T-cell (primary cell): ENCODE measurements around the gene SLC1A7. TPM values are rescaled to one million over a fixed set of nuclear protein-coding genes. Genes with fewer than 3 reads are reported as not detected.

Experiments
- ATAC-seq, 4 experiments: fragments of 200-7000 bp in 3 of 4; fragments of 150-1000 bp in 1 of 4; cut with Tn5 transposase; replicated peaks in 1 of 4; 1 replicate in 3 of 4; 2 replicates in 1 of 4; pipeline ENCODE4 v1.10.0; 2021; ENCODE audit warnings: moderate library complexity in 3 of 4, mild to moderate bottlenecking in 2 of 4, moderate number of reproducible peaks in 1 of 4
- CTCF ChIA-PET, 2 donors: fragments of 300-600 bp; sonication (Branson Sonifier 250); formaldehyde crosslinking; loops; one replicate each; lab custom pipeline; 2022; ENCODE audit warnings: antibody characterized with exemption in 2 of 2; lab: Charles Lee
- POLR2A ChIA-PET, 2 donors: fragments of 300-600 bp; sonication (Branson Sonifier 250); formaldehyde crosslinking; loops; one replicate each; lab custom pipeline; 2022; ENCODE audit warnings: antibody characterized with exemption in 2 of 2; lab: Charles Lee
- DNase-seq, 35 experiments: peaks; one replicate each; pipeline versions ENCODE4 v3.0.0 to v3.0.0-alpha.2; 2013 to 2023
- H3K27ac ChIP-seq: one replicate; pipeline ENCODE4 v1.5.1; 2013; ENCODE audit warnings: low read length
- H3K27me3 ChIP-seq, 2 experiments: replicated peaks in 1 of 2; 1 replicate in 1 of 2; 2 replicates in 1 of 2; pipeline versions ENCODE4 v1.6.1 to v1.7.0; 2013; ENCODE audit warnings: low read length in 1 of 2, mixed read lengths in 1 of 2; ENCODE audit not compliant: control insufficient read depth in 2 of 2, insufficient read depth in 2 of 2; ENCODE audit errors: extremely low read depth in 1 of 2
- H3K36me3 ChIP-seq, 2 donors: 1 replicate in 1 of 2; 2 replicates in 1 of 2; pipeline versions ENCODE4 v1.6.1 to v1.7.0; 2013; ENCODE audit warnings: low read length in 1 of 2; ENCODE audit not compliant: control insufficient read depth in 2 of 2, insufficient read depth in 1 of 2; ENCODE audit errors: extremely low read depth in 1 of 2
- H3K4me1 ChIP-seq, 2 experiments: 1 replicate in 1 of 2; 2 replicates in 1 of 2; pipeline versions ENCODE4 v1.6.1 to v1.7.0; 2013; ENCODE audit warnings: low read length in 2 of 2, mixed read lengths in 1 of 2; ENCODE audit not compliant: insufficient read depth in 2 of 2, control insufficient read depth in 1 of 2; ENCODE audit errors: extremely low read depth in 1 of 2
- H3K4me3 ChIP-seq, 2 donors: 1 replicate in 1 of 2; 2 replicates in 1 of 2; pipeline versions ENCODE4 v1.5.1 to v1.7.0; 2013; ENCODE audit warnings: mild to moderate bottlenecking in 2 of 2, low read length in 1 of 2, moderate library complexity in 1 of 2; ENCODE audit not compliant: control insufficient read depth in 1 of 2; ENCODE audit errors: extremely low read depth in 1 of 2
- H3K9me3 ChIP-seq: 2 replicates; pipeline ENCODE4 v1.7.0; 2013
- H3K27ac Mint-ChIP-seq, 2 donors: one replicate each; pipeline ENCODE4 v1.8.0; 2020 to 2021; ENCODE audit warnings: mild to moderate bottlenecking in 2 of 2, mixed read lengths in 2 of 2
- H3K27me3 Mint-ChIP-seq, 2 donors: one replicate each; pipeline ENCODE4 v1.8.0; 2021 to 2022; ENCODE audit warnings: mixed read lengths in 2 of 2
- H3K36me3 Mint-ChIP-seq: one replicate; pipeline ENCODE4 v1.8.0; 2021; ENCODE audit warnings: mixed read lengths
- H3K4me1 Mint-ChIP-seq, 3 donors: one replicate each; pipeline ENCODE4 v1.8.0; 2020 to 2022; ENCODE audit warnings: mixed read lengths in 3 of 3, mild to moderate bottlenecking in 1 of 3
- H3K4me3 Mint-ChIP-seq, 3 donors: one replicate each; pipeline ENCODE4 v1.8.0; 2020 to 2022; ENCODE audit warnings: mild to moderate bottlenecking in 3 of 3, mixed read lengths in 3 of 3, moderate library complexity in 3 of 3
- H3K9me3 Mint-ChIP-seq, 3 donors: one replicate each; pipeline ENCODE4 v1.8.0; 2020 to 2022; ENCODE audit warnings: mixed read lengths in 3 of 3
- WGBS: methylation state at CpG from one replicate; pipeline ENCODE4 v1.1.5; 2013; ENCODE audit warnings: missing lambda C conversion rate; ENCODE audit not compliant: insufficient coverage; 5-methylcytosine and 5-hydroxymethylcytosine counted together
- total RNA-seq, 35 experiments: library from RNA in 6 of 35; stranded (reverse) in 6 of 35; fragments of 120-200 nt in 1 of 35; gene quantifications; one replicate each; pipeline versions ENCODE4 v1.2.1 to v1.2.4 and lab custom pipeline; 2013 to 2026

The SLC1A7 gene
- total RNA-seq, 5 donors from 2014 or later (not counting 1 experiment from before 2014, with no cell fraction given), result 0.14 to 0.26 TPM; not detected in 3

DNA sequence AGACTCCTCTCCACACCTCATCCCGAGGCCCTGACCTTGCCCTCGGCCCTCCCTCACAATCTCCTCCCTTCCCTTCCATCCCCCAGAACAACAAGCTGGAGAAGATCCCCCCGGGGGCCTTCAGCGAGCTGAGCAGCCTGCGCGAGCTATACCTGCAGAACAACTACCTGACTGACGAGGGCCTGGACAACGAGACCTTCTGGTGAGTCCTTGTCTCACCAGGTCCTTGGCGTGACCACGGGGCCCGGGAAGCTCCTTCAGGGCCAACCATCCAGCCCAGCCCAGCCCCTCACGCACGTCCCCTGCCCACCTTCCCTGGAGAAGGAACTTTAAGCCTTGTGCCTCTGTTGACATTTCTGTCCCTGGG lies 64.9 kb downstream of the SLC1A7 start:
- H3K27ac Mint-ChIP-seq, result no peak overlapping the region
- DNase-seq (no peak), ATAC-seq (no peak)
- H3K4me1 ChIP-seq, result peaks cover 0 to 6% of the 10 kb centered on the region in 2 experiments
- no peak overlapping the region for H3K4me3 ChIP-seq
- peaks cover 0 to 8% of the 10 kb centered on the region in 2 experiments for H3K27me3 ChIP-seq
- ChIA-PET CTCF (no interaction called here), POLR2A (no interaction called here)
- no peak overlapping the region for H3K27ac ChIP-seq
- no peaks in the 10 kb centered on the region for H3K4me1 Mint-ChIP-seq
- H3K9me3 Mint-ChIP-seq, result no peaks in the 10 kb centered on the region
- WGBS, result 75% methylated on average over 11 of the region's 13 CpGs
- H3K4me3 Mint-ChIP-seq, result no peak overlapping the region
- no peaks in the 10 kb centered on the region for H3K27me3 Mint-ChIP-seq
- no peaks in the 10 kb centered on the region for H3K36me3 ChIP-seq
- H3K36me3 Mint-ChIP-seq, result no peaks in the 10 kb centered on the region
- no peaks in the 10 kb centered on the region for H3K9me3 ChIP-seq

DNA sequence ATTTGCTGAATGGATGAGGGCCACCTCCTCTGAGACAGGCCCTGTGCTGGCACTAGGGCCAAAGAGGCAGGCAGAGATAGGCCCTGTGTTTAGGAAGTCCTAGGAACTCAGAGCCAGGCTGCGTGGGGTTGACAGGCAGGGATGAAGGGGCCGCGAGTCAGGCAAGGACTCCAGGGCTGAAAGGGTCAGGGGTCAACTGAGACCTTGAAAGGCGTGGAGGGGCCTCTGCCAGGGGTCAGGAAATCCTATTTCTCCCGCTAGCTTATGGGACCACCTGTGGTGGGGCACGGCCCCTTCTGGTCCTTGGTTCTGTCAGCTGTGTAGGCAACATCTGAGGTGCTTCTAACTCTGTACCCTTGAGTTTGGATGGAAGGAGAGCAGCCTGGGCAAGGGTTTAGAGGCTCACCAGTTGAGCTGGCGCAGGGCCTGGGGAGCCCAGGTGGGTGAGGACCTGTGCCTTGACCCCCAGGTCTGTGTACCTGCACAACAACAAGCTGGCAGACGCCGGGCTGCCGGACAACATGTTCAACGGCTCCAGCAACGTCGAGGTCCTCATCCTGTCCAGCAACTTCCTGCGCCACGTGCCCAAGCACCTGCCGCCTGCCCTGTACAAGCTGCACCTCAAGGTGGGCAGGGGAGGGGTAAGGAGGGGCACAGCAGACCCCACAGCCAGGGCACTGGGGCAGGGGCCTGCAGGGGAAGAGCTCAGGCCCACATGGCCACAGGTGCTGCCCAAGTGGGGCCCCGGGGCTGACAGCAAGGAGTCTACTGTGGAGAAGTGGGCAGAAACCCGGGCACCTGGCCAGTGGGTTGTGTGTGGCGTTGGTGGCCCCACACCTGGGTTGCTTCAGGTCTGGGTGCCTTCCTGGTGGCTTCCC lies 65.5 kb downstream of the SLC1A7 start:
- H3K4me1 Mint-ChIP-seq, result no peaks in the 10 kb centered on the region
- H3K4me3 ChIP-seq, result no peak overlapping the region
- DNase-seq (no peak), ATAC-seq (no peak)
- H3K27ac Mint-ChIP-seq, result no peak overlapping the region
- no peaks in the 10 kb centered on the region for H3K9me3 Mint-ChIP-seq
- no peak overlapping the region for H3K27ac ChIP-seq
- H3K4me1 ChIP-seq, result peaks cover 0 to 6% of the 10 kb centered on the region in 2 experiments
- H3K9me3 ChIP-seq, result no peaks in the 10 kb centered on the region
- H3K4me3 Mint-ChIP-seq, result no peak overlapping the region
- peaks cover 0 to 8% of the 10 kb centered on the region in 2 experiments for H3K27me3 ChIP-seq
- no peaks in the 10 kb centered on the region for H3K36me3 Mint-ChIP-seq
- H3K27me3 Mint-ChIP-seq, result no peaks in the 10 kb centered on the region
- 89% methylated on average over 16 of the region's 19 CpGs for WGBS
- POLR2A ChIA-PET, result interaction anchor here in 1 of 2 donors (0.6 kb wide), 1 partner anchor 11 kb away, joined by 10 read pairs; no protein-coding TSS in a partner anchor
- no peaks in the 10 kb centered on the region for H3K36me3 ChIP-seq
- CTCF ChIA-PET, result no interaction called here

DNA sequence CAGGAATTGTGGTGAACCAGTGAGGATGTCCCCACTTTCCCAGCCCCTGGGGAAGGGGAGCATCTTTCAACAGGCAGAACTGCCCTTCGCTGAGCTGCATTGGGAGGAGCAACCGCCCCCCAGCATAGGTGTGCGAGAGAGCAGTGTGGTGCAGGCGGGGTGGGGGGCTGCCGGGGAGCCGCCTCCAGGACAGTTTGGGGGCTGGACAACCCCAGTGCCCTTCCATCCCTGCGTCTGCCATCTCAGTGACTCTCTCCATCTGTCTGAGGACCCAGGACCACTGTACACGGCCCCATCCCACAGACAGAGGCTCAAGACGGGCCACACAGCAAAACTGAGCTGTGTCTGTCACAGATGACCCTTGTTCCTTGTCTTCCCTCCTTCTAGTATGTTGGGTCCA lies 66.3 kb downstream of the SLC1A7 start:
- Histone ChIP-seq H3K4me3 (no peak overlapping the region), H3K36me3 (no peaks in the 10 kb centered on the region), H3K9me3 (no peaks in the 10 kb centered on the region), H3K27me3 (peaks cover 0 to 8% of the 10 kb centered on the region in 2 experiments), H3K27ac (no peak overlapping the region), H3K4me1 (peaks cover 0 to 6% of the 10 kb centered on the region in 2 experiments)
- Mint-ChIP-seq H3K27me3 (no peaks in the 10 kb centered on the region), H3K36me3 (no peaks in the 10 kb centered on the region), H3K9me3 (no peaks in the 10 kb centered on the region), H3K27ac (no peak overlapping the region), H3K4me1 (no peaks in the 10 kb centered on the region), H3K4me3 (no peak overlapping the region)
- POLR2A ChIA-PET, result interaction anchor here in 1 of 2 donors (0.6 kb wide), 1 partner anchor 11 kb away, joined by 10 read pairs; no protein-coding TSS in a partner anchor
- DNase-seq, result no peak
- no peak for ATAC-seq
- CTCF ChIA-PET, result no interaction called here
- 88% methylated on average over 6 of the region's 9 CpGs for WGBS

DNA sequence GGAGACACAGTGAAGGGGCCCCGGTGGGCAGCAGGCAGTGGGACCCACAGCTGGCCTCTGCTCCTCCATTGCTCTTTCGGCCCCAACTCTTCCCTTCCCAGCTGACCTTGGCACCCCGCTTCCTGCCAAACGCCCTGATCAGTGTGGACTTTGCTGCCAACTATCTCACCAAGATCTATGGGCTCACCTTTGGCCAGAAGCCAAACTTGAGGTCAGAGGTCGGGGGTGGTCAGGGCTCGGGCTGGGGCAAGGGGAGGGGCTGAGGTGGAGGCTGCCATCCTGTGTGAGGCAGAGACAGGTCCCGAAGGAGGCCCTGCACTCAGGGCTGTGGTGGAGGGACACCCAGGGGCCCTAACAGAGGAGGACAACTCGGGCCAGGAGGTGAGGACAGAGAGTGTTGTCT lies 66.7 kb downstream of the SLC1A7 start:
- Mint-ChIP-seq H3K9me3 (no peaks in the 10 kb centered on the region), H3K4me1 (no peaks in the 10 kb centered on the region), H3K36me3 (no peaks in the 10 kb centered on the region), H3K27me3 (no peaks in the 10 kb centered on the region), H3K27ac (no peak overlapping the region), H3K4me3 (no peak overlapping the region)
- no peak overlapping the region for H3K4me3 ChIP-seq
- POLR2A ChIA-PET, result no interaction called here
- peaks cover 0 to 6% of the 10 kb centered on the region in 2 experiments for H3K4me1 ChIP-seq
- CTCF ChIA-PET, result no interaction called here
- no peak overlapping the region for H3K27ac ChIP-seq
- peaks cover 0 to 8% of the 10 kb centered on the region in 2 experiments for H3K27me3 ChIP-seq
- no peak for DNase-seq
- no peaks in the 10 kb centered on the region for H3K9me3 ChIP-seq
- ATAC-seq, result no peak
- H3K36me3 ChIP-seq, result no peaks in the 10 kb centered on the region
- 57% methylated on average over 6 of the region's 8 CpGs for WGBS

DNA sequence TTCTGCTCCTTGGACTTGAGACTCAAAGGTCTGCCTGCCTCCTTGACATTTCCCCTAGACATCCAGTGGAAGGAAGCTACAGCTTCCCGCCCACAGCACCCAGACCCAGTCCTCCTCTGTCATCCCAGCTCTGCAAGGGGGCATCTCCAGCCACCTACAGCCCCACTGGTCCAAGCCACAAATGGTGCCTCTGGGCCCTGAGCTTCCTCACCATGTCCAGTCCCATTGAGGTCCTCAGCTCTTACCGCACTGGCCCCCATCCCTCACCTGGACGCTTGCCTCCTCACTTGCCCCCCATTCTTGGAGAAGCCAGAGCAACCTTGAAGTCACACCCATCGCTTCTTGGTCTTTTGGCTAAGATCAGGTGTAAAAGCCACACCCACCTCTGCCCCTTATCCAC lies 67.2 kb downstream of the SLC1A7 start:
- H3K4me1 ChIP-seq, result peaks cover 0 to 6% of the 10 kb centered on the region in 2 experiments
- DNase-seq, result peak in 2 of 35 experiments; percentile 1 to 14
- Mint-ChIP-seq H3K4me1 (no peaks in the 10 kb centered on the region), H3K36me3 (no peaks in the 10 kb centered on the region), H3K27ac (no peak overlapping the region), H3K4me3 (no peak overlapping the region), H3K27me3 (no peaks in the 10 kb centered on the region), H3K9me3 (no peaks in the 10 kb centered on the region)
- ChIA-PET CTCF (no interaction called here), POLR2A (no interaction called here)
- H3K27me3 ChIP-seq, result peaks cover 0 to 8% of the 10 kb centered on the region in 2 experiments
- no peaks in the 10 kb centered on the region for H3K9me3 ChIP-seq
- H3K27ac ChIP-seq, result no peak overlapping the region
- 94% methylated on average over 4 of the region's 4 CpGs for WGBS
- H3K36me3 ChIP-seq, result no peaks in the 10 kb centered on the region
- H3K4me3 ChIP-seq, result no peak overlapping the region
- ATAC-seq, result no peak

DNA sequence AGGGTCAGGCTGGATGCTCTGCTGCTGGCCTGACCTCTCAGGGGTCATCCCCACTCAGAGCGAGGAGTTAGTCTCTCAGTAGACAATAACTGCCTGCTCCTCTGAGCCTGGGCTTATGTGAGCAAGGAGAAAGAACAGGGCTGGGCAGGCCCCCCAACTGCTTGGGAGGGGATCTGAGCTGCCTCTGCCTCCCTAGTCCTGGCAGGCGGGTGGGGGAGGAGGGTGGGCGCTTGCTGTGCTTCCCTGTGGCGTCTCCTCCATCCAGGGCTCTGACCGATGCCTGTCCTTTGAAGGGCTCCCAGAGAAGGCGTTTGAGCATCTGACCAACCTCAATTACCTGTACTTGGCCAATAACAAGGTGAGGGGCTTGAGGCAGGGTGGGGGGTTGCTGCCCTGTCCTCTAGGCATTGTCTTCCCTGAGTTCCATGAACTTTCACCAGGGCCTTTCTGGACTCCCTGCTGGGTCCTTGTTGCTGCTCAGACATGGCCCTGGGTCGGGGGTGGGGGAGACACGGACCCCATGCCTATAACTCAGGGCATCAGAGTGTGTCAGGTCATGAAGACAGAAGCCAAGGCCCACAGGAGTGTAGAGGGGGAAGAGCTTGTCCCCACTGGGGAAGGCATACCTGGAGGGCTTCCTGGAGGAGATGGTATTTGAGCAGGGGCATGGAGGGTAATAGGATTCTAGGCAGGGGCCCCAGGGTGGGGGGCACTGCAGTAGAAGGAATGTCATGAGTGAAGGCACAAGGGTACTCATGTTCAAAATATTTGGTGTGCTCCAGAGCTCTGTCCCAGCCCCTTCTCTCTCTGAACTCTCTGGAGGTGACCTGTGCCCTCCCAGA lies 67.9 kb downstream of the SLC1A7 start:
- Histone ChIP-seq H3K36me3 (no peaks in the 10 kb centered on the region), H3K4me1 (peaks cover 0 to 6% of the 10 kb centered on the region in 2 experiments), H3K27me3 (peaks cover 0 to 8% of the 10 kb centered on the region in 2 experiments), H3K27ac (no peak overlapping the region), H3K4me3 (no peak overlapping the region), H3K9me3 (no peaks in the 10 kb centered on the region)
- Mint-ChIP-seq H3K27me3 (no peaks in the 10 kb centered on the region), H3K4me1 (no peaks in the 10 kb centered on the region), H3K27ac (no peak overlapping the region), H3K4me3 (no peak overlapping the region), H3K36me3 (no peaks in the 10 kb centered on the region), H3K9me3 (no peaks in the 10 kb centered on the region)
- CTCF ChIA-PET, result no interaction called here
- ATAC-seq (no peak), DNase-seq (peak in 2 of 35 experiments; percentile 0 to 3)
- WGBS, result 71% methylated on average over 5 of the region's 8 CpGs
- POLR2A ChIA-PET, result no interaction called here
